GM15510 (cell line): ENCODE data around the gene AGPS.

ENCODE experiments used
- POLR2A ChIP-seq: IDR thresholded peaks from 3 replicates; pipeline ENCODE4 v1.6.1; 2011; ENCODE audit warnings: borderline replicate concordance; ENCODE audit not compliant: insufficient read length; ENCODE audit errors: extremely low read depth

AGPS gene

GRCh38 chr2:177575358-177575757, 182.8 kb downstream of the AGPS start:
- TF ChIP-seq POLR2A: no peak

GRCh38 chr2:177577075-177577474, 184.5 kb downstream of the AGPS start:
- TF ChIP-seq POLR2A: no peak

GRCh38 chr2:177578454-177578853, 185.9 kb downstream of the AGPS start:
- TF ChIP-seq POLR2A: no peak

GRCh38 chr2:177579486-177580036, 187.0 kb downstream of the AGPS start:
- TF ChIP-seq POLR2A: no peak

GRCh38 chr2:177582000-177582399, 189.4 kb downstream of the AGPS start:
- no peak for TF ChIP-seq POLR2A

- no peak for TF ChIP-seq POLR2A
Observed at GRCh38 chr2:177584030-177584692, 191.6 kb downstream of the AGPS start.

- no peak for TF ChIP-seq POLR2A
Observed at GRCh38 chr2:177585234-177585863, 192.8 kb downstream of the AGPS start.

- TF ChIP-seq POLR2A: no peak
Observed at GRCh38 chr2:177586154-177586553, 193.6 kb downstream of the AGPS start.

GRCh38 chr2:177587371-177587770, 194.8 kb downstream of the AGPS start:
- TF ChIP-seq POLR2A: no peak

GRCh38 chr2:177588671-177589070, 196.1 kb downstream of the AGPS start:
- no peak for TF ChIP-seq POLR2A

- TF ChIP-seq POLR2A: no peak
Observed at GRCh38 chr2:177589186-177589585, 196.6 kb downstream of the AGPS start.

GRCh38 chr2:177592397-177592796, 199.8 kb downstream of the AGPS start:
- no peak for TF ChIP-seq POLR2A

GRCh38 chr2:177592945-177593344, 200.4 kb downstream of the AGPS start:
- TF ChIP-seq POLR2A: no peak

GRCh38 chr2:177593402-177593801, 200.8 kb downstream of the AGPS start:
- TF ChIP-seq POLR2A: no peak
